ENCODE results near the gene XPO5.

DNA sequence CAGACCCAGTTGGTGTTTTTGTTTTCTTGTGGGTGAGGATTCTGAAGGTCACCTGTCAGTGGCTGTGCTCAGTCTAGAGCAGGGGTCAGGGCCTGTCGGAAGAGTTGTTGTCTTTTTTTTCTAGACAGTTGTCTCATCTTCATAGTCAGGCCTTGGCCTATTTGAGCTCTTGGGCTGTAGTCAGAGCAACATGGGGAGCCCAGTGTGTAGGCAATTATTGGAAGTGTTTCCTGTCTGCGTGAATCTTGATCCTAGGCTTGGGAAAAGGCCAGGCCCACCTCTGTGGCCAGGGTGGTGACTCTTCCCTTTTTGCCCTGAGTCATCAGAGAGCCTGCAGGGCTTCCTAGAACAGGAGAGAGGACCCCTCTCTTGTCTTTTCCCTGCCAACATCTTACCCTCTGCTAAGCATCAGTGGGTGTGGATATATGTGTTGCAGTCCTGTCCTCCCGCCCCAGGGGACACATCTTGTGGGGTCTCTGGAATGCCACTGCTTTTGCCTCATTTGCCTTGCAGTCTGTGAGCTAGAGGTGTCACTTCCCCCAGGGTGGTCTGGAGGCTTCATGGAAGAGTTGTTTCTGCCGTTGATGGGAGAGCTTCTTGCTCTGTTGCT is 87.1 kb downstream of the XPO5 start:
- TF ChIP-seq, protein P1, sequence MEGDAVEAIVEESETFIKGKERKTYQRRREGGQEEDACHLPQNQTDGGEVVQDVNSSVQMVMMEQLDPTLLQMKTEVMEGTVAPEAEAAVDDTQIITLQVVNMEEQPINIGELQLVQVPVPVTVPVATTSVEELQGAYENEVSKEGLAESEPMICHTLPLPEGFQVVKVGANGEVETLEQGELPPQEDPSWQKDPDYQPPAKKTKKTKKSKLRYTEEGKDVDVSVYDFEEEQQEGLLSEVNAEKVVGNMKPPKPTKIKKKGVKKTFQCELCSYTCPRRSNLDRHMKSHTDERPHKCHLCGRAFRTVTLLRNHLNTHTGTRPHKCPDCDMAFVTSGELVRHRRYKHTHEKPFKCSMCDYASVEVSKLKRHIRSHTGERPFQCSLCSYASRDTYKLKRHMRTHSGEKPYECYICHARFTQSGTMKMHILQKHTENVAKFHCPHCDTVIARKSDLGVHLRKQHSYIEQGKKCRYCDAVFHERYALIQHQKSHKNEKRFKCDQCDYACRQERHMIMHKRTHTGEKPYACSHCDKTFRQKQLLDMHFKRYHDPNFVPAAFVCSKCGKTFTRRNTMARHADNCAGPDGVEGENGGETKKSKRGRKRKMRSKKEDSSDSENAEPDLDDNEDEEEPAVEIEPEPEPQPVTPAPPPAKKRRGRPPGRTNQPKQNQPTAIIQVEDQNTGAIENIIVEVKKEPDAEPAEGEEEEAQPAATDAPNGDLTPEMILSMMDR (IDR thresholded peaks at IDR 0.05; ENCODE audit: insufficient read depth, low read depth, low read length): no peak
- no peak for TF ChIP-seq EZH2 (IDR thresholded peaks at IDR 0.05; ENCODE audit: insufficient read depth, low read length)
